Esophagus muscularis mucosa (tissue), 4 donors: ENCODE measurements around the gene RAP2A. TPM values are rescaled to one million over a fixed set of nuclear protein-coding genes. Genes with fewer than 3 reads are reported as not detected.

Source experiments
- DNase-seq: peaks from one replicate; pipeline ENCODE4 v3.0.0-alpha.2; 2017; ENCODE audit errors: extremely low spot score
- H3K27ac ChIP-seq, 4 donors: fragments of 200-600 bp; sonication (generic); replicated peaks in 1 of 4; 1 replicate in 3 of 4; 2 replicates in 1 of 4; pipeline ENCODE4 v1.5.1; 2016 to 2019; ENCODE audit warnings: mild to moderate bottlenecking in 1 of 4
- H3K27me3 ChIP-seq, 4 donors: fragments of 200-600 bp; sonication (generic); one replicate each; pipeline versions ENCODE4 v1.5.1 to v1.6.0; 2016 to 2019
- H3K36me3 ChIP-seq, 4 donors: fragments of 200-600 bp; sonication (generic); one replicate each; pipeline ENCODE4 v1.5.1; 2016 to 2019
- H3K4me1 ChIP-seq, 4 donors: fragments of 200-600 bp; sonication (generic); one replicate each; pipeline ENCODE4 v1.5.1; 2016 to 2019
- H3K4me3 ChIP-seq, 4 donors: fragments of 200-600 bp; sonication (generic); 1 replicate in 2 of 4; 2 replicates in 2 of 4; pipeline ENCODE4 v1.5.1; 2016 to 2019; ENCODE audit warnings: mild to moderate bottlenecking in 4 of 4, moderate library complexity in 1 of 4
- H3K9me3 ChIP-seq, 4 donors: fragments of 200-600 bp; sonication (generic); 1 replicate in 3 of 4; 2 replicates in 1 of 4; pipeline ENCODE4 v1.5.1; 2016 to 2019
- CTCF ChIP-seq, 3 experiments: fragments of 200-600 bp in 2 of 3; fragments of 450-650 bp in 1 of 3; sonication (generic) in 2 of 3; IDR thresholded peaks; one replicate each; pipeline ENCODE4 v1.5.1; 2017 to 2019; ENCODE audit warnings: antibody characterized with exemption in 3 of 3, mild to moderate bottlenecking in 2 of 3, moderate library complexity in 1 of 3
- EP300 ChIP-seq: sonication (generic); formaldehyde crosslinking; IDR thresholded peaks from one replicate; pipeline ENCODE4 v1.6.1; 2017; ENCODE audit warnings: antibody characterized with exemption
- POLR2A ChIP-seq: fragments of 450-650 bp; IDR thresholded peaks from one replicate; pipeline ENCODE4 v1.6.1; 2017; ENCODE audit warnings: antibody characterized with exemption, moderate library complexity, mild to moderate bottlenecking, low read depth
- POLR2AphosphoS5 ChIP-seq, 2 donors: sonication (generic); formaldehyde crosslinking; IDR thresholded peaks; one replicate each; pipeline ENCODE4 v1.6.1; 2017; ENCODE audit warnings: antibody characterized with exemption in 2 of 2
- WGBS: methylation state at CpG from one replicate; pipeline ENCODE4 v1.1.5; 2018; 5-methylcytosine and 5-hydroxymethylcytosine counted together
- intact Hi-C: fragments of 100-400 bp; cut with DNase I; formaldehyde crosslinking; loops from one replicate; pipeline ENCODE4 v1.15.1; 2023
- total RNA-seq, 4 donors: library from RNA; depleted of rRNA; stranded (reverse); fragments of >200 nt; gene quantifications; one replicate each; pipeline versions ENCODE4 v1.1.0 to v1.2.1, GENCODE V29; 2016

RAP2A gene
- total RNA-seq, 4 donors from 2014 or later: 24.1 to 27.8 (median 26.0) TPM

DNA sequence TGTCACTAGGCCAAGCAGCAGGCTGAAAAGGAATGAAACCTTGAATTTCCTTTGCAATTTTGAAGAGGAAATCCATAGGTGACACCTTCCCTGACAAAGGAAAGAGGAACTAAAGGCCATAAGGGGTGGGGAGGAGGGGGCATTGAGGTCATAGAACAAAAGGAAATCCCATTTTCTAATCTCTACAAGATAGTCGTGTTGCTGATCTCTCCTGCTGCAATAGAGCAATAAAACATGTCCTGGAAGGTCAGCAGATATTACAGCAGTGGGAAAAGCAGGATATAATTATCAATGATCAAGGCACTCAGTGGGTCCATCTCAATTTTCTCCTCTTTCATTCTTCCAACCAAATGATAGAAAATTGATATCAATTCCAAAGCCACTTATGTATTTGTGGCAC is 20.3 kb upstream of the RAP2A start:
- intact Hi-C loops: no loop called here
- no peaks in the 10 kb centered on the region for H3K4me1 ChIP-seq
- H3K4me3 ChIP-seq: no peak overlapping the region
- no peaks in the 10 kb centered on the region for H3K27me3 ChIP-seq
- WGBS: 39% methylated on average over 1 of the region's 1 CpG
- no peaks in the 10 kb centered on the region for H3K36me3 ChIP-seq
- no peak for DNase-seq
- TF ChIP-seq POLR2A (no peak), EP300 (no peak), POLR2AphosphoS5 (IDR thresholded peaks at IDR 0.05) (no peak), CTCF (IDR thresholded peaks at IDR 0.05) (no peak)
- H3K9me3 ChIP-seq: no peaks in the 10 kb centered on the region
- no peak overlapping the region for H3K27ac ChIP-seq

DNA sequence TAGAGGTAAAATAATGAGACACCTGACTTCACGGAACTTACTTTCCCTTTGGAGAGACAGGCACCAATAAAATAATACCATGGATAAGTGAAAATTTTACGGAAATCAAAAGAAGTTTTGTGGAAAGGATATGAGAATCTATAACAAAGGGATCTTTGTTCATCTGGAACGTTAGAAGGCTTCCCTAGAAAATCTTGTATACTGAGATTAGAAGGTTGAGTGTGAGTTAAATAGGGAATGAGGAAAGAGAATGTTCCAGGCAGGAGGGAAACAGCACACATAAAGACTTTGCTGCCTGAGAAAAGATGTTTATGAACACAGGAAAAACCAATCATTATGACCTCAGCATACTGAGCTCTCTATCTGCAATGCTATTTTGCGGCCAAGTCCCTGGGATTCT is 19.6 kb upstream of the RAP2A start:
- Histone ChIP-seq H3K27ac (no peak overlapping the region), H3K4me1 (no peaks in the 10 kb centered on the region), H3K9me3 (no peaks in the 10 kb centered on the region), H3K4me3 (no peak overlapping the region), H3K27me3 (no peaks in the 10 kb centered on the region), H3K36me3 (no peaks in the 10 kb centered on the region)
- intact Hi-C loops: no loop called here
- no peak for DNase-seq
- 80% methylated on average over 4 of the region's 4 CpGs for WGBS
- TF ChIP-seq POLR2AphosphoS5 (IDR thresholded peaks at IDR 0.05) (no peak), POLR2A (no peak), CTCF (IDR thresholded peaks at IDR 0.05) (no peak), EP300 (no peak)

- Histone ChIP-seq H3K27me3 (no peaks in the 10 kb centered on the region), H3K27ac (no peak overlapping the region), H3K4me3 (no peak overlapping the region), H3K36me3 (no peaks in the 10 kb centered on the region), H3K4me1 (no peaks in the 10 kb centered on the region), H3K9me3 (no peaks in the 10 kb centered on the region)
- intact Hi-C loops: no loop called here
- no peak for TF ChIP-seq CTCF (IDR thresholded peaks at IDR 0.05)
- TF ChIP-seq POLR2A: no peak
- no peak for TF ChIP-seq POLR2AphosphoS5 (IDR thresholded peaks at IDR 0.05)
- no peak for TF ChIP-seq EP300
- DNase-seq: no peak
- 74% methylated on average over 5 of the region's 5 CpGs for WGBS
These were observed 16.3 kb upstream of the RAP2A start for GRCh38 chr13:97417698-97418097.

DNA sequence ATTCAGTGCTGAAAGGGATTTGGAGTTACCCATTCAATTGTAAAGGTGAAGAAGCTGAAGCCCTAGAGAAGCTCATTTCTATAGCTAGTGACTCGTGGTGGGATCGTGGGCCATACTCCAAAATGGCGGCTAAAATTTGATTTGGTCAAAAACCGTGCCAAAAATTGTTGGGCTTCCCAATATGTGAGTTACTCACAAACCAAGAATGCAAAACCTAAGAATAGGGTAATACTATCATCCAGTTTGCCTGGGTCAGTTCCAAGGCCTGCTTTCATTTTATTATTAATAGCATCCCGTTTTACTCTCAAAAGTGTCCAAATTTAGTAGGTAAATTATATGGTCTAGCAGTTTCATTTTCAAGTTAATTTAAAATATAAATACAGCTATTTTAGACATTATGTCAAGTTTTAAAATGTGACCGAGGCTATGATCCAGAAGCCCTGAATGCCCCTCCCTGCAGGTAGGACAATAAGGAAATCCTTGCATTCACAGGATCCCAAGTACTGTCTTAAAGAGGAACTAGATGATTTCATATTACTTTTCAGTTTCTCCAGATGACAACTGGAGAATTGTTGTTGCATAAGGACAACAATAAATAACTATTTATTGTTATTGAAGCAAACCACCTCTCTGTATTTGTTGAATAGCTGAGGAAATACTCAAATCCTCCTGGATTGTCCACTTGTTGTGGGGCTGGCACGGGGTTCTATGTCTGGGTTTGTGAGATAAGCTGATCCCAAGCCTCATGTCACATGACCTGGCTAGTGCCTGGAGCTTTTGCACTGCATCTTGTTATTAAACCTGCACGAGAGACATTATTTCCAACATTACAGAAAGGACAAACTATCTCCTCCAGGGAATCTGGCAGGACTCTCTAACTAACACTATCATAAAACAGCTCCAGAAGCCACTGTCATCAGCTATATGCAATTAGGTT is 11.6 kb upstream of the RAP2A start:
- no peak overlapping the region for H3K27ac ChIP-seq
- TF ChIP-seq EP300 (no peak), POLR2A (no peak), POLR2AphosphoS5 (IDR thresholded peaks at IDR 0.05) (no peak), CTCF (IDR thresholded peaks at IDR 0.05) (no peak)
- no peaks in the 10 kb centered on the region for H3K27me3 ChIP-seq
- H3K36me3 ChIP-seq: no peaks in the 10 kb centered on the region
- H3K4me1 ChIP-seq: no peaks in the 10 kb centered on the region
- DNase-seq: no peak
- 79% methylated on average over 8 of the region's 8 CpGs for WGBS
- H3K4me3 ChIP-seq: no peak overlapping the region
- intact Hi-C loops: no loop called here
- no peaks in the 10 kb centered on the region for H3K9me3 ChIP-seq
